Central memory CD8-positive, alpha-beta T cell (primary cell): Measurements from ENCODE around the gene MRPL32.

Experiments used
- ATAC-seq: fragments of 150-1000 bp; cut with Tn5 transposase; replicated peaks from 2 replicates; pipeline ENCODE4 v1.10.0; 2022; ENCODE audit warnings: mild to moderate bottlenecking, moderate FRiP score, moderate number of reproducible peaks; ENCODE audit not compliant: poor library complexity, severe bottlenecking; ENCODE audit errors: extremely low read depth
- DNase-seq, 2 donors: peaks; one replicate each; pipeline ENCODE4 v3.0.0; 2021; ENCODE audit warnings: low spot score in 2 of 2
- H3K27ac Mint-ChIP-seq: one replicate; pipeline ENCODE4 v1.8.0; 2022; ENCODE audit warnings: low read depth, mild to moderate bottlenecking, moderate library complexity, mixed read lengths
- H3K27me3 Mint-ChIP-seq: one replicate; pipeline ENCODE4 v1.8.0; 2022; ENCODE audit warnings: mixed read lengths
- H3K36me3 Mint-ChIP-seq: one replicate; pipeline ENCODE4 v1.8.0; 2022; ENCODE audit warnings: mild to moderate bottlenecking, moderate library complexity, mixed read lengths; ENCODE audit not compliant: insufficient read depth
- H3K4me1 Mint-ChIP-seq: one replicate; pipeline ENCODE4 v1.8.0; 2022; ENCODE audit warnings: mixed read lengths
- H3K4me3 Mint-ChIP-seq: one replicate; pipeline ENCODE4 v1.8.0; 2022; ENCODE audit warnings: mild to moderate bottlenecking, moderate library complexity, mixed read lengths
- H3K9me3 Mint-ChIP-seq: one replicate; pipeline ENCODE4 v1.8.0; 2022; ENCODE audit warnings: mixed read lengths

MRPL32 gene

GRCh38 chr7:42931447-42931833 is 736 bp upstream of the MRPL32 start:
- peaks cover 25% of the 10 kb centered on the region for H3K36me3 Mint-ChIP-seq
- H3K4me1 Mint-ChIP-seq: peaks cover 52% of the 10 kb centered on the region

DNA sequence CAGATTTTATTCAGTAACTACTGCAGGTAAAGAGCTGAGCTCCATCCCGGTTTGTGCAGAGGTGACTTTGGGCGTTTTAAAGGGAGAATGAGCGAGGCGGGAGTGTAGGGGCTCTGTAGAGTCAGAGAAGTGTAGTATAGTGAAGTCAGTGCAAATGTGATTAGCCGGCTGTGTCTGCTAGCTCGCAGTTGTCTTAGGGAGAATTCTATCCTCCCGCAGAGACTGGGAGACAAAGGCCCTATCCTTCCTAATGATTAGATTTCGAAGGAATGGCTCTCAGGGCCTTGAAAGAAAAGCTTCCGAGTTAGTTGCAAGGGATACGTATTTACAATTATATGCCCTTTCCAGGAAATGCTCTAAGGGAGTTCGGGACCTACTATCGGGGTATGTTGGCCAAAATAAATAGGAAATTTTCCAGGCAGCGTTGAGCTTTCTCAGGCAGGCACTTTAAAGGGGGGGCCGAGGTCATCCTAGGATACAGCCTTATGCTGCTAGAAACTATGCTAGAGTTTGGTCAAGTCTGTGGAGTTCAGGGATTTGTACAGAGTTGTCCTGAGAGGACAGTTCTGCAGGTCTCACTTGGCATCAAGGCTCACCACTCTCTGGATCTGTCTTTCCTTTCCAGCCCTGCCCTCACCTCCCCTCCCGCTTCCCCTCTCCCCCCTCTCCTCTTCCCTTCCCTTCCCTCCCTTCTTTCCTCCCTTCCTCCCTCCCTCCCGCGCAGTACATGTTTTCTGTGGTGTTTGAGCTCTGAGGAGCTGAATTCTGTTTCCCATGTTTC is 825 bp downstream of the MRPL32 start:
- peak overlapping the region; percentile 97 for H3K27ac Mint-ChIP-seq
- peak overlapping the region; percentile 99 for H3K4me3 Mint-ChIP-seq
- no peaks in the 10 kb centered on the region for H3K9me3 Mint-ChIP-seq
- ATAC-seq (peak; percentile 13), DNase-seq (no peak)
- peaks cover 52% of the 10 kb centered on the region for H3K4me1 Mint-ChIP-seq
- peaks cover 27% of the 10 kb centered on the region for H3K36me3 Mint-ChIP-seq
- no peaks in the 10 kb centered on the region for H3K27me3 Mint-ChIP-seq

More at GRCh38 chr7:42931447-42931833, 736 bp upstream of the MRPL32 start:
- DNase-seq: no peak
- peak overlapping the region; percentile 97 for H3K27ac Mint-ChIP-seq
- no peaks in the 10 kb centered on the region for H3K27me3 Mint-ChIP-seq
- H3K9me3 Mint-ChIP-seq: no peaks in the 10 kb centered on the region
- peak overlapping the region; percentile 99 for H3K4me3 Mint-ChIP-seq
- ATAC-seq: no peak

GRCh38 chr7:42934291-42934690 is 2.1 kb downstream of the MRPL32 start:
- H3K9me3 Mint-ChIP-seq: no peaks in the 10 kb centered on the region
- ATAC-seq: no peak
- peak overlapping the region; percentile 99 for H3K4me3 Mint-ChIP-seq
- H3K27ac Mint-ChIP-seq: peak overlapping the region; percentile 57
- peaks cover 37% of the 10 kb centered on the region for H3K36me3 Mint-ChIP-seq
- H3K4me1 Mint-ChIP-seq: peaks cover 44% of the 10 kb centered on the region
- DNase-seq: no peak
- no peaks in the 10 kb centered on the region for H3K27me3 Mint-ChIP-seq

GRCh38 chr7:42935861-42936260 is 3.7 kb downstream of the MRPL32 start:
- peaks cover 40% of the 10 kb centered on the region for H3K36me3 Mint-ChIP-seq
- H3K9me3 Mint-ChIP-seq: no peaks in the 10 kb centered on the region
- H3K4me1 Mint-ChIP-seq: peaks cover 34% of the 10 kb centered on the region

GRCh38 chr7:42939457-42940240 is 7.5 kb downstream of the MRPL32 start:
- Mint-ChIP-seq H3K9me3 (no peaks in the 10 kb centered on the region), H3K36me3 (peaks cover 27% of the 10 kb centered on the region), H3K27ac (peak overlapping the region; percentile 52), H3K4me1 (peaks cover 7% of the 10 kb centered on the region), H3K27me3 (no peaks in the 10 kb centered on the region), H3K4me3 (no peak overlapping the region)
- ATAC-seq: no peak
- no peak for DNase-seq

More at GRCh38 chr7:42935861-42936260, 3.7 kb downstream of the MRPL32 start:
- no peak for DNase-seq
- Mint-ChIP-seq H3K4me3 (no peak overlapping the region), H3K27me3 (no peaks in the 10 kb centered on the region), H3K27ac (no peak overlapping the region)
- no peak for ATAC-seq

DNA sequence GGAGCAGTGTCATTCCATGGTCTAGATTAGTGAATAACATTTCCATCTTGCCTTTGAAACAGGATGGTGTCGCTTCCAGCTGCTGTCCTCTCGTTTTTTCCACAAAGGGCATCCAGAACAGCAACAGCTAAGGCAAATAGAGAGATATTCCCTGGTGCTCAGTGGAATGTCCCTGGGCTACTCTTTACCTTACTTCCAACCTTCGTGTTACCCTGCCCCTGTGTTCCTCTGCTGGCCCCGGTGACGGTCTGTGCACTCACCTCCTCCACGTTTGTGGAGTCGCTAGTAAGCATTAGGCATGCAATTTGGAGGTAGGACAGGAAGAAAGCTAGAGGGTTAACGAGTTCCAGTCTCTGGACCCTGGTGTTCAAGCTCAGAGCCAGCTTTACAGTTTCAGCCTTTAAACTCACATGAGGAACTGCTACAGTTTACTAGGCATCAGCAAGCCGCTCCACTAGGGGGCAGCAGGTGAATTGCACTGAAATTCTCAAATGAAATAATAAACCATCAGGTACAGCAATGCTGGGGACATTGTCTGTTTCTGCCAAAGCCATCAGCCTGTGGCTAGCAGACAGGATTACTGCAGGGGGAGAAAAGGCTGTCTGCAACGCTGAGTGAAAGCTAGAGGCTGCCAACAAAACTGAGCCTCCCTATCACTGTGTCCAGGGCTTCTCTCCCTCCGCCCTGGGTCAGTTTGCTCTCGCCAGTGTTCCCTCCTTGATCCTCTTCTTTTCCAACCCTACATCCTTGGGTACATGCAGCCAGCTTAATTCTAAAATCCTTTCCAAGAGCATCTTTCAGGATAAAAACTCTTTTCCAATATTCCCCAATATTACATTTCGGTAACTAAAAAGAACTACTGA is 9.0 kb downstream of the MRPL32 start:
- H3K4me3 Mint-ChIP-seq: no peak overlapping the region
- H3K27ac Mint-ChIP-seq: no peak overlapping the region
- ATAC-seq (peak; percentile 62), DNase-seq (peak; percentile 53 to 57)
- no peaks in the 10 kb centered on the region for H3K27me3 Mint-ChIP-seq
- peaks cover 22% of the 10 kb centered on the region for H3K36me3 Mint-ChIP-seq
- H3K4me1 Mint-ChIP-seq: peaks cover under 1% of the 10 kb centered on the region
- no peaks in the 10 kb centered on the region for H3K9me3 Mint-ChIP-seq

DNA sequence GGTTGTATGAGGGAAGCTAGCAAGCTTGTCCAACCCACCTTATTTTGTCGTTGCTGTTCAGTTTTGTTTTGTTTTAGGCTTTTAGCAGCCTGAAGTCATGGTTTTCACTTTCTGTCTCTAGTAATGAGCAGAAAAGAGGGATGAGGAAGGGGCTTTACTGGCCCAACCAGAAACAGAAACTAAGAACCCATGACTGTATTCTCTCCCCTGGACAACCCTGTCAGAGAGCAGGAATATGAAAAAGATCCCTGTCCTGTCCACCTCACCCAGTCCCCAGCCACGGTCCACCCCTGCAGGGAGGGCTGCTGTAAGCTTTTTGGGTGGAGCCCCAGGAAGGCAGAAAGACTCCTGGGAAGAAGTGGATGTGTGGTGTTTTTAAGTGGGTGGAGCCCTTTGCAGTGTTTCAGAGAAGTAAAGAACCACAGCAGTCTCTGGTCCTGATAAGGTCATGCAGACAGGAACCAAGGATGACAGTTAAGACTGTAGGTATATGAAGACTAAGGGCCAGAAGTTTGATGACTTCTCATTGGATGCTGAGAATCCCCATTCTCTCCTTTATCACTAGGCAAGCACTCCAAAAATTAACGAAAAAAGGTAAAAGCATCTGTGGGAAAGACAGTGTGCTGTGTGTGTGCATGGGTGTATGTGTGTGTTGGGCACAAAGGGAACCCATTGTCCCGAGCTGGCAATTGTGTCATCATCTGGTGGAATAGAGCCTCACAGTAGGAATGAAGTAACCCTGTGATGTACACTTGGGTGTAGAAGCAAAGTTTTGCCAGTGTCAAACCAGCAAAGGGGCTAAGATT is 13.8 kb downstream of the MRPL32 start:
- peaks cover 15% of the 10 kb centered on the region for H3K27me3 Mint-ChIP-seq
- ATAC-seq (no peak), DNase-seq (no peak)
- H3K4me1 Mint-ChIP-seq: no peaks in the 10 kb centered on the region
- no peaks in the 10 kb centered on the region for H3K9me3 Mint-ChIP-seq
- H3K4me3 Mint-ChIP-seq: no peak overlapping the region
- no peaks in the 10 kb centered on the region for H3K36me3 Mint-ChIP-seq
- no peak overlapping the region for H3K27ac Mint-ChIP-seq

DNA sequence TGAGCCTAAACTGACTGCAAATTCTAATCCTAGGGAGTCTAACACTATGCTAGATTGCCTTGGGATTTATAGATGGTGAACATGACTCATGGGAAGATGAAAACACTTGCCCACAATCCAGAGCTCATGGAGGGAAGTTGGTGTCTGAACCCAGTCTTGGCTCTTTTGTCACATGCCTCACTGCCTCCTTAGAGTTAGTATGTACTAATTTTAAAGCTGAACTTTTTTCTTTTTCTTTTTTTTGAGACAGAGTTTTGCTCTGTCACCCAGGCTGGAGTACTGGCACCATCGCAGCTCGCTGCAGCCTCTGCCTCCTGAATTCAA is 14.4 kb downstream of the MRPL32 start:
- Mint-ChIP-seq H3K4me1 (no peaks in the 10 kb centered on the region), H3K36me3 (no peaks in the 10 kb centered on the region), H3K4me3 (no peak overlapping the region), H3K9me3 (no peaks in the 10 kb centered on the region), H3K27me3 (peaks cover 15% of the 10 kb centered on the region), H3K27ac (no peak overlapping the region)
- ATAC-seq (no peak), DNase-seq (no peak)

DNA sequence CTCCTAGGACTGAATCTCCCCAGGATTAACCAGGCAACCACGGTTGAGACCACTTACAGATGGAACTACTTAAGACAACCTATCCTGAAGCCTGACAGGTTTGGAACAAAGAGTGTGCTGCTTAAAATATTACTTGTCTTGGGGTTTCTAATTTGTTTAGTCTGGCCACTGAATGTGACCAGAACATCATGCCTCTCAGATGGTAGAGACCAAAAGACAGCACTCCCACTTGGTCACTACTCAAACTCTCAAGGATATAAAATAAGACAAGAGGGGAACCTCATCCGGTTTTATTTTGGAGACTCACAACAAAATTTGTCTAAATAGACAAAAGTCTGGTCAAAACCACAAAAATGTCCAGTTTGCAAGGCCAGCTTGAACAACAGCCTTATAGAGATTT is 15.3 kb downstream of the MRPL32 start:
- H3K27ac Mint-ChIP-seq: no peak overlapping the region
- H3K4me3 Mint-ChIP-seq: no peak overlapping the region
- ATAC-seq (no peak), DNase-seq (no peak)
- H3K9me3 Mint-ChIP-seq: no peaks in the 10 kb centered on the region
- no peaks in the 10 kb centered on the region for H3K4me1 Mint-ChIP-seq
- H3K36me3 Mint-ChIP-seq: no peaks in the 10 kb centered on the region
- peaks cover 15% of the 10 kb centered on the region for H3K27me3 Mint-ChIP-seq

- peaks cover 15% of the 10 kb centered on the region for H3K27me3 Mint-ChIP-seq
- no peak overlapping the region for H3K27ac Mint-ChIP-seq
- H3K4me3 Mint-ChIP-seq: no peak overlapping the region
- H3K36me3 Mint-ChIP-seq: peaks cover 2% of the 10 kb centered on the region
- no peaks in the 10 kb centered on the region for H3K4me1 Mint-ChIP-seq
- DNase-seq (no peak), ATAC-seq (no peak)
- no peaks in the 10 kb centered on the region for H3K9me3 Mint-ChIP-seq
These were observed 18.2 kb downstream of the MRPL32 start for GRCh38 chr7:42950417-42950816.

DNA sequence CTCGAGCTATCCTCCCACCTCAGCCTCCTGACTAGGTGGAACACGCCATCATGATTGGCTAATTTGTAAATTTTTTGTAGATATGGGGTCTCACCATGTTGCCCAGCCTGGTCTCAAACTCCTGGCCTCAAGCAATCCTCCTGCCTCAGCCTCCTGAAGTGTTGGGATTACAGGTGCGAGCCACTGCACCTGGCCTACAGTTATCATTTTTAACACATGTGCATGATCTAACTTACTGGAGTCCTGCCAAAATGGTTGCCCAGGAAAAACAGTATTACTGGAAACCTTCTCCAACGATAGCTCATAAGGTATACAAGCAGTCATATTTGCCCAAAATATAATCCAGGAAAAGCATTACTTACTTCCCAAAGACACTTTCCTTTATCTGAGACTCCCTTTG is 20.2 kb downstream of the MRPL32 start:
- H3K9me3 Mint-ChIP-seq: no peaks in the 10 kb centered on the region
- H3K4me1 Mint-ChIP-seq: no peaks in the 10 kb centered on the region
- no peak overlapping the region for H3K4me3 Mint-ChIP-seq
- peaks cover 2% of the 10 kb centered on the region for H3K36me3 Mint-ChIP-seq
- no peak for ATAC-seq
- H3K27ac Mint-ChIP-seq: no peak overlapping the region
- H3K27me3 Mint-ChIP-seq: peaks cover 21% of the 10 kb centered on the region
- DNase-seq: no peak

DNA sequence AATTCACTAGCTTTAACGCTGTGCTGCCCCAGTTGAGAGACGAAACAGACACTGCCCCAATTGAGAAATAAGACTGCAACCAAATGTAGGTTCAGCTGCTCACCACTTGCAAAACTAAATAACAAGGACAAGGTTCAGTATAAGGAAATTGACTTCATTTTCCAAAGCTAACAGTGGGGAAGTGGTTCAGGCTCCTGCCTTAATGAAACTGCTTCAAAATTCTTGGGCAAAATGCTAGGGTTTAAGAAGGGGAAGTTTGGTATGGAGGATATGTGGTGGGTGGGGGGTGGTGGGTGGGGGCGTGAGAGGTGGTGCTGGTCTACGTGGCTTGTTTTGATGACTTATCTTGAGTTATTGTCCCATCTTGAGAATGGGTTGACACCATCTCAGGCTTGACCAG is 21.8 kb downstream of the MRPL32 start:
- no peak for ATAC-seq
- Mint-ChIP-seq H3K36me3 (peaks cover 2% of the 10 kb centered on the region), H3K27ac (no peak overlapping the region), H3K9me3 (no peaks in the 10 kb centered on the region), H3K4me1 (no peaks in the 10 kb centered on the region), H3K27me3 (peaks cover 24% of the 10 kb centered on the region), H3K4me3 (no peak overlapping the region)
- no peak for DNase-seq
